K562 (cell line): Measurements from ENCODE around the gene RNASEH2C. TPM values are rescaled to one million over a fixed set of nuclear protein-coding genes. Genes with fewer than 3 reads are reported as not detected.

ENCODE experiments used
- ATAC-seq: fragments of 200-7000 bp; cut with Tn5 transposase; 3 replicates; pipeline ENCODE4 v1.9.1; 2020; ENCODE audit warnings: moderate library complexity
- BruUV-seq: library from RNA; stranded (reverse); fragments of 400-500 nt; replicated peaks from 2 replicates; lab custom pipeline; 2021; lab: Mats Ljungman, UMichigan
- CTCF ChIA-PET: fragments of 300-600 bp; formaldehyde crosslinking; extraction: SDS; loops from one replicate; lab custom pipeline; 2021; ENCODE audit warnings: low intra/inter-chr PET ratio; lab: Yijun Ruan, JAX
- POLR2A ChIA-PET: fragments of 300-600, 350-650 bp; sonication (Branson Sonifier 250); formaldehyde crosslinking; extraction: SDS; loops from one replicate; lab custom pipeline; 2021; ENCODE audit warnings: antibody characterized with exemption, inconsistent platforms; lab: Yijun Ruan, JAX
- DNase-seq, 4 experiments: peaks; one replicate each; pipeline versions ENCODE4 v3.0.0 to v3.0.0-alpha.2; 2011 to 2018; ENCODE audit warnings: low spot score in 3 of 4, mixed read lengths in 3 of 4; ENCODE audit errors: extremely low read depth in 1 of 4
- FAIRE-seq: peaks from 2 replicates; lab custom pipeline; 2011; peaks lifted over from hg19 to GRCh38; lab: Jason Lieb, UNC
- H2AFZ ChIP-seq: 2 replicates; pipeline ENCODE4 v1.6.0; 2011; ENCODE audit warnings: low read depth, low read length, control low read depth, inconsistent platforms
- H3K27ac ChIP-seq: fragments of 200-600 bp; 3 replicates; pipeline ENCODE4 v1.8.0; 2011; ENCODE audit warnings: low read depth, mild to moderate bottlenecking, control low read depth, inconsistent platforms, low read length, moderate library complexity, mixed read lengths; ENCODE audit errors: extremely low read depth
- H3K27me3 ChIP-seq, 2 experiments: fragments of 300-600 bp in 1 of 2; 2 replicates in 1 of 2; 3 replicates in 1 of 2; pipeline versions ENCODE4 v1.6.0 to v1.8.0; 2011; ENCODE audit warnings: inconsistent platforms in 2 of 2, low read length in 2 of 2, mild to moderate bottlenecking in 1 of 2, mixed read lengths in 1 of 2, moderate library complexity in 1 of 2; ENCODE audit not compliant: control insufficient read depth in 2 of 2, insufficient read depth in 2 of 2
- H3K36me3 ChIP-seq: fragments of 300-600 bp; 3 replicates; pipeline ENCODE4 v1.8.0; 2011; ENCODE audit warnings: mild to moderate bottlenecking, low read length, inconsistent platforms; ENCODE audit not compliant: control insufficient read depth, insufficient read depth
- H3K4me1 ChIP-seq, 2 experiments: fragments of 200-600 bp in 1 of 2; replicated peaks in 1 of 2; 2 replicates in 1 of 2; 3 replicates in 1 of 2; pipeline versions ENCODE4 v1.5.1 to v1.8.0; 2011; ENCODE audit warnings: inconsistent platforms in 2 of 2, low read length in 2 of 2, mild to moderate bottlenecking in 1 of 2, mixed read lengths in 1 of 2, moderate library complexity in 1 of 2; ENCODE audit not compliant: control insufficient read depth in 2 of 2, insufficient read depth in 2 of 2
- H3K4me2 ChIP-seq: 2 replicates; pipeline ENCODE4 v1.6.1; 2011; ENCODE audit warnings: low read length, control low read depth, inconsistent platforms, mixed read lengths; ENCODE audit not compliant: insufficient read depth
- H3K4me3 ChIP-seq: fragments of 200-600 bp; sonication (generic), shearing (Covaris generic); 2 replicates; pipeline ENCODE4 v1.5.1; 2016; ENCODE audit warnings: control low read depth, inconsistent platforms
- H3K79me2 ChIP-seq: fragments of 200-600 bp; 3 replicates; pipeline ENCODE4 v1.8.0; 2011; ENCODE audit warnings: low read length, inconsistent platforms; ENCODE audit not compliant: control insufficient read depth, insufficient read depth
- H3K9ac ChIP-seq, 2 experiments: 2 replicates each; pipeline versions ENCODE4 v1.6.0 to v1.6.1; 2011; ENCODE audit warnings: low read depth in 2 of 2, low read length in 2 of 2, control low read depth in 1 of 2, inconsistent platforms in 1 of 2, mild to moderate bottlenecking in 1 of 2, mixed read lengths in 1 of 2; ENCODE audit not compliant: insufficient read depth in 1 of 2
- H3K9me1 ChIP-seq: one replicate; pipeline ENCODE4 v1.6.0; 2011; ENCODE audit warnings: inconsistent platforms, mild to moderate bottlenecking, low read length, moderate library complexity; ENCODE audit not compliant: control insufficient read depth, insufficient read depth
- H3K9me3 ChIP-seq: replicated peaks from 2 replicates; pipeline ENCODE4 v1.5.1; 2011; ENCODE audit warnings: low read depth, low read length, inconsistent platforms; ENCODE audit not compliant: control insufficient read depth, insufficient read depth
- H4K20me1 ChIP-seq: replicated peaks from 2 replicates; pipeline ENCODE4 v1.6.1; 2011; ENCODE audit warnings: low read length, inconsistent platforms, mixed read lengths; ENCODE audit not compliant: control insufficient read depth, insufficient read depth
- ARID1B ChIP-seq: fragments of 450-650 bp; IDR thresholded peaks from 2 replicates; pipeline ENCODE4 v1.6.1; 2016; ENCODE audit warnings: antibody characterized with exemption, mild to moderate bottlenecking, inconsistent platforms
- ARNT ChIP-seq, 2 experiments: fragments of 450-650 bp; IDR thresholded peaks; 2 replicates each; pipeline ENCODE4 v1.6.1; 2016; ENCODE audit warnings: mild to moderate bottlenecking in 1 of 2
- BDP1 ChIP-seq: IDR thresholded peaks from 3 replicates; pipeline ENCODE4 v1.6.1; 2011; ENCODE audit not compliant: insufficient read length, insufficient read depth
- BRD4 ChIP-seq: fragments of 200-600 bp; sonication (generic); IDR thresholded peaks from 2 replicates; pipeline ENCODE4 v1.6.1; 2017; ENCODE audit warnings: inconsistent platforms
- CBX1 ChIP-seq: sonication (generic); IDR thresholded peaks from 2 replicates; pipeline ENCODE4 v1.6.1; 2016; ENCODE audit warnings: antibody characterized with exemption, low read depth, mild to moderate bottlenecking
- EWSR1 ChIP-seq: fragments of 450-650 bp; IDR thresholded peaks from 2 replicates; pipeline ENCODE4 v1.6.1; 2018; ENCODE audit warnings: borderline replicate concordance, mild to moderate bottlenecking, low read depth, moderate library complexity; ENCODE audit not compliant: partially characterized antibody
- NR2C1 ChIP-seq, 2 experiments: fragments of 450-650 bp; IDR thresholded peaks; 2 replicates each; pipeline ENCODE4 v1.6.1; 2017; ENCODE audit warnings: mild to moderate bottlenecking in 2 of 2, antibody characterized with exemption in 1 of 2, inconsistent platforms in 1 of 2, missing compliant biosample characterization in 1 of 2, missing genetic modification characterization in 1 of 2
- ZNF124 ChIP-seq: sonication (generic); formaldehyde crosslinking; IDR thresholded peaks from 2 replicates; pipeline ENCODE4 v1.8.1; 2022; ENCODE audit warnings: missing genetic modification reagents
- WGBS: fragments of 100-300 bp; shearing (Covaris generic); methylation state at CpG from one replicate; pipeline ENCODE4 v1.1.6; 2016; ENCODE audit warnings: low coverage, mixed read lengths; ENCODE audit not compliant: insufficient coverage; ENCODE audit errors: missing lambda C conversion rate; 5-methylcytosine and 5-hydroxymethylcytosine counted together
- in situ Hi-C: fragments of 300-500 bp; cut with MboI; formaldehyde crosslinking; loops from 4 replicates; pipeline ENCODE4 v1.15.0; 2018; ENCODE audit warnings: inconsistent platforms, mixed read lengths
- intact Hi-C: fragments of 100-400 bp; cut with micrococcal nuclease; formaldehyde crosslinking; loops from 2 replicates; pipeline ENCODE4 v1.14.2; 2022
- polyA plus RNA-seq, 8 experiments: library from polyadenylated mRNA; depleted of rRNA in 4 of 8; stranded (reverse) in 5 of 8; unstranded in 3 of 8; fragments of >200 nt; fragmentation: Nextera tagmentation in 2 of 8; fragmentation: Illumina TruSeq in 1 of 8; extraction: Ambion mirVana in 2 of 8; extraction: Trizol in 1 of 8; gene quantifications; 2 replicates each; pipeline versions ENCODE4 v1.2.1 to v1.2.3, GENCODE V29; 2011 to 2014; ENCODE audit warnings: inconsistent platforms in 1 of 8, missing spikeins in 1 of 8
- total RNA-seq, 7 experiments: library from RNA; depleted of rRNA in 6 of 7; stranded (reverse); fragments of >200 nt in 6 of 7; fragmentation: Illumina TruSeq in 2 of 7; extraction: Trizol in 2 of 7; gene quantifications; 2 replicates each; pipeline versions ENCODE4 v1.2.1 to v1.2.3, GENCODE V29; 2011 to 2021; ENCODE audit warnings: low replicate concordance in 1 of 7
- TF ChIP-seq, protein P1 (sequence below): sonication (generic); formaldehyde crosslinking; IDR thresholded peaks from 2 replicates; pipeline ENCODE4 v1.8.0; 2023; ENCODE audit warnings: mild to moderate bottlenecking, missing genetic modification reagents

Gene RNASEH2C
- total and polyA plus RNA-seq, 9 of the 15 experiments (the other 6 are each of a cell fraction or from before 2014, with no cell fraction given) = 5.4 to 78.2 (median 15.6) TPM

DNA sequence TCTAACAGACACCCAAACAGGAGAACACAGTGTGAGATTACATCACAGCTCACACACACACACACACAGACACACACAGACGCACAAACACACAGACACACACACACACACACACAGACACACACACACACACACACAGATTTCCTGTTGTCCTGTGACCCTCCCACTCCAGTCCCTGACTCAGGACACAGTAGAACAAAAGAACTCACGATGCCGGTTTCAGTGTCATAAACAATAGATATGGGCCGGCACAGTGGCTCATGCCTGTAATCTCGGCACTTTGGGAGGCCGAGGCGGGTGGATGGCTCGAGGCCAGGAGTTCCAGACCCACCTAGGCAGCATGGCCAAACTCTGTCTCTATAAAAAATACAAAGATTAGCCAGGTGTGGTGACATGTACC, 22.4 kb downstream of the RNASEH2C start (continued):
- TF ChIP-seq, protein P1, sequence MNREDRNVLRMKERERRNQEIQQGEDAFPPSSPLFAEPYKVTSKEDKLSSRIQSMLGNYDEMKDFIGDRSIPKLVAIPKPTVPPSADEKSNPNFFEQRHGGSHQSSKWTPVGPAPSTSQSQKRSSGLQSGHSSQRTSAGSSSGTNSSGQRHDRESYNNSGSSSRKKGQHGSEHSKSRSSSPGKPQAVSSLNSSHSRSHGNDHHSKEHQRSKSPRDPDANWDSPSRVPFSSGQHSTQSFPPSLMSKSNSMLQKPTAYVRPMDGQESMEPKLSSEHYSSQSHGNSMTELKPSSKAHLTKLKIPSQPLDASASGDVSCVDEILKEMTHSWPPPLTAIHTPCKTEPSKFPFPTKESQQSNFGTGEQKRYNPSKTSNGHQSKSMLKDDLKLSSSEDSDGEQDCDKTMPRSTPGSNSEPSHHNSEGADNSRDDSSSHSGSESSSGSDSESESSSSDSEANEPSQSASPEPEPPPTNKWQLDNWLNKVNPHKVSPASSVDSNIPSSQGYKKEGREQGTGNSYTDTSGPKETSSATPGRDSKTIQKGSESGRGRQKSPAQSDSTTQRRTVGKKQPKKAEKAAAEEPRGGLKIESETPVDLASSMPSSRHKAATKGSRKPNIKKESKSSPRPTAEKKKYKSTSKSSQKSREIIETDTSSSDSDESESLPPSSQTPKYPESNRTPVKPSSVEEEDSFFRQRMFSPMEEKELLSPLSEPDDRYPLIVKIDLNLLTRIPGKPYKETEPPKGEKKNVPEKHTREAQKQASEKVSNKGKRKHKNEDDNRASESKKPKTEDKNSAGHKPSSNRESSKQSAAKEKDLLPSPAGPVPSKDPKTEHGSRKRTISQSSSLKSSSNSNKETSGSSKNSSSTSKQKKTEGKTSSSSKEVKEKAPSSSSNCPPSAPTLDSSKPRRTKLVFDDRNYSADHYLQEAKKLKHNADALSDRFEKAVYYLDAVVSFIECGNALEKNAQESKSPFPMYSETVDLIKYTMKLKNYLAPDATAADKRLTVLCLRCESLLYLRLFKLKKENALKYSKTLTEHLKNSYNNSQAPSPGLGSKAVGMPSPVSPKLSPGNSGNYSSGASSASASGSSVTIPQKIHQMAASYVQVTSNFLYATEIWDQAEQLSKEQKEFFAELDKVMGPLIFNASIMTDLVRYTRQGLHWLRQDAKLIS (CRISPR knock-in tag) = no peak
- TF ChIP-seq NR2C1 (IDR thresholded peaks at IDR 0.05) = no peak
- TF ChIP-seq NR2C1 (tag; IDR thresholded peaks at IDR 0.05) = no peak
- no peak for TF ChIP-seq BRD4
- peak; percentile 16; the same call in 1 of the 2 replicates for TF ChIP-seq ARID1B

DNA sequence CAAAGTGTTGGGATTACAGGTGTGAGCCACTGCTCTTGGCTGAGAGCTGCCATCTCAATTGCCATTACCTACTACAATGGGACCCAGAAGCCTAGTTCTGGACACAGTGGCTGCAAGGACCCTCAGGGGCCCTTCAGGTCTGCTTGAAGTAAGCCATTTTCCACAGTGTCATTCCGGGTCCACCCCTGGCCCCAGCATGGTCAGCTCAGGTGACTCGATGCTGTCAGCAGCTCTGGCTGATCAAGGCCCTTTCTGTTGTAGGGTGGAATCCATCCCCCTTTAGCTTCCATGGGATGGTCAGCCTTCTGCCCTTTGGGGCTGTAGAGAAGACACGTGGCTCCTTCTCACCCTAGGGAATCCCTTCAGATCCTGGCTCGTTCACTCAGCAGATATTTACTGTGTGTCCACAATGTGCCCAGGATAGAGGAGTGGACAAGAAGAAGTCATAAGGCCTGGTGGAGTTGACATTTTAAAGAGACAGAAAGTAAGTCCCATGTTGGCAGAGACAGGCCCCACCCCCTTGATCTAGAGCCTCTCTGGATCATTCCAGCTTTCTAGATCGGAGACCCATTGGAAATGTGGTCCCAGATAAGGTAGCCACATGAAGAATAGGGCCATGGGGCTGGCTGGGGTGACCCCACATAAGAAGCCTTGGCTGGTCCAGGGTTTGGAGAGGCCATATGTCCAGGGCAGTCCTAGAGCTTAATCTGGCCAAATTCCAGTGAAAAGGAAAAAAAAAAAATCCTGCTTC, 23.6 kb downstream of the RNASEH2C start:
- H3K36me3 ChIP-seq = no peaks in the 10 kb centered on the region
- intact Hi-C loops (no loop called here), in situ Hi-C loops (no loop called here)
- no peaks in the 10 kb centered on the region for H3K9me1 ChIP-seq
- no peak overlapping the region for H3K4me2 ChIP-seq
- H3K4me3 ChIP-seq = no peak overlapping the region
- H3K79me2 ChIP-seq = no peaks in the 10 kb centered on the region
- H3K27me3 ChIP-seq = peaks cover 0 to 2% of the 10 kb centered on the region in 2 experiments; a peak in 2 of 5 replicates
- peaks cover 14 to 18% of the 10 kb centered on the region in 2 experiments; a peak in 4 of 5 replicates for H3K4me1 ChIP-seq
- no peak overlapping the region; a peak in 1 of 4 replicates for H3K9ac ChIP-seq
- TF ChIP-seq CBX1 = no peak
- TF ChIP-seq BDP1 = no peak
- no peak for TF ChIP-seq EWSR1
- TF ChIP-seq ZNF124 (CRISPR knock-in tag) = no peak
- TF ChIP-seq ARNT (IDR thresholded peaks at IDR 0.05) = peak in 1 of 2 experiments; percentile 94; a peak in 2 of 4 replicates
- no peak overlapping the region for H2AFZ ChIP-seq
- 26% methylated on average over 5 of the region's 5 CpGs for WGBS
- DNase-seq (peak in 1 of 4 experiments; percentile 1), ATAC-seq (no peak), FAIRE-seq (no peak)
- ChIA-PET CTCF (no interaction called here), POLR2A (interaction anchor here (1.0 kb wide), 2 partner anchors 163 to 187 kb away, joined by 3 to 4 read pairs; no protein-coding TSS in a partner anchor)
- H4K20me1 ChIP-seq = no peaks in the 10 kb centered on the region
- no TSS peak for BruUV-seq
- H3K9me3 ChIP-seq = no peaks in the 10 kb centered on the region
- H3K27ac ChIP-seq = no peak overlapping the region
